HPDE6-E6E7 (cell line): ENCODE results near the gene PSMA6.
"Not testable (repeated sequence)": the region's sequence is repeated elsewhere in the genome, so short reads cannot be mapped to it uniquely, and the experiment has no call there.

ENCODE experiments used
- DNase-seq: peaks from one replicate; pipeline ENCODE4 v3.0.0; 2011; ENCODE audit warnings: missing footprints; ENCODE audit errors: extremely low spot score

Gene PSMA6

DNA sequence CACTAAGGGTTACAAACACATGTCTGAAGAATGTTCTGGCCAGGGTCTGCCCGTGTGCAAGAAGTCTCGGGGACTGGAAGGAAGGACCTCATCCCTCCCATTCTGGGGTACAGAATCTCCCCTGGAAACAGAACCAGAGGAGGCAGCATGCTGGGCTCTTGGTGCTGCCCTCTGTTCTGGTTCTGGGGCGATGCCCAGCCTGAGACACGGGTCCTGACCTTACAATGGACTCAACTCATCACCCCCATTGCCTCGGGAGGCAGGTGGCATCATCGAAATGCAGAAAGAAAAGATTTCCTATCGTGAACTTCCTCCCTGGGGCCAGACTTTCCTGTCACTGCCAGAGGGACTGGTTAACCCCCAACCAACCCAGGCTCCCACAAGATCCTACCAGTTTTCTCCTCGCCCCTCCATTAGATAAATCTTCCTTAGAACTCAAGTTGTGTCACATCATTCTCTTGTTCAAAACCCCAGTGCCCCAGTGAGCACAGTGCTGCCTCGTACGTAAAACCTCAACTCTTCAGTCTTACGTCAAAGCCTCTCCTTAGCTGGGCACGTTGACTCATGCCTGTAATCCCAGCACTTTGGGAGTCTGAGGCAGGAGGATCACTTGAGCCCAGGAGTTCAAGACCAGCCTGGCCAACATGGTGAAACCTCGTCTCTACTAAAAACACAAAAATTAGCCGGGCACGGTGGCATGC is 52.1 kb downstream of the PSMA6 start:
- DNase-seq: no peak

DNA sequence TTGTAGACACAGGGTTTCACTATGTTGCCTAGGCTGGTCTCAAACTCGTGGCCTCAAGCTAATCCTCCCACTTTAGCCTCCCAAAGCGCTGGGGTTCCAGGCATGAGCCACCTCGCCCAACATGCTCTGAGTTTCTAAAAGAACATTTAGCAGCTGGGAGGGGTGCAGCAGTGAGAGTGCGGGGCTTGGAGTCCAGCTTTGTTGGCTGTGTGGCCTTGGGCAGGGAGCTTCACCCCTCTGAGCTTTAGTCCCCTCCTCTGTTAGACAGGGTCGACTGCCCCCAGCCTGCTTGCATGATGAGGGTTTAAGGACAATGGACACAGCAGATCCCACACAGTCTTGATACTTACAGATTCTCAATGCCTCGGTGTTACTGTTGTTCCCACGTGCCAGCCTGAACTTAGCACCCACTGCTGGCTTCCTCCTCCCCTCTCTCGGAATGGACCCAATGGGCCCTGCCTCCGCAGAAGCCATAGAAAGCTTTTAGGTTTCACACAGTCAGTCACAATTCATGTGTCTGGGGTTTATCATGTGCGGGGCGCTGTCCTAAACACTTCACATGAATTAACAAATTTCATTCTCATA is 54.6 kb downstream of the PSMA6 start:
- no peak for DNase-seq

- no peak for DNase-seq
Measured at GRCh38 chr14:35347323-35348043, 55.3 kb downstream of the PSMA6 start.

DNA sequence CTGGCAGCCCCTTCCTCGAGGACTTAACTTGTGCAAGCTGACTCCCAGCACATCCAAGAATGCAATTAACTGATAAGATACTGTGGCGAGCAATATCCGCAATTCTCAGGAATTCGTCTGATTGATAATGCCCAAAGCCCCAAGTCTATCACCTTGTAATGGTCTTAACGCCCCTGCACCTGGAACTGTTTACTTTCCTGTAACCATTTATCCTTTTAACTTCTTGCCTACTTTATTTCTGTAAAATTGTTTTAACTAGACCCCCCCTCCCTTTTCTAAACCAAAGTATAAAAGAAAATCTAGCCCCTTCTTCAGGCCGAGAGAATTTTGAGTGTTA is 55.8 kb downstream of the PSMA6 start:
- not testable (repeated sequence) for DNase-seq

DNA sequence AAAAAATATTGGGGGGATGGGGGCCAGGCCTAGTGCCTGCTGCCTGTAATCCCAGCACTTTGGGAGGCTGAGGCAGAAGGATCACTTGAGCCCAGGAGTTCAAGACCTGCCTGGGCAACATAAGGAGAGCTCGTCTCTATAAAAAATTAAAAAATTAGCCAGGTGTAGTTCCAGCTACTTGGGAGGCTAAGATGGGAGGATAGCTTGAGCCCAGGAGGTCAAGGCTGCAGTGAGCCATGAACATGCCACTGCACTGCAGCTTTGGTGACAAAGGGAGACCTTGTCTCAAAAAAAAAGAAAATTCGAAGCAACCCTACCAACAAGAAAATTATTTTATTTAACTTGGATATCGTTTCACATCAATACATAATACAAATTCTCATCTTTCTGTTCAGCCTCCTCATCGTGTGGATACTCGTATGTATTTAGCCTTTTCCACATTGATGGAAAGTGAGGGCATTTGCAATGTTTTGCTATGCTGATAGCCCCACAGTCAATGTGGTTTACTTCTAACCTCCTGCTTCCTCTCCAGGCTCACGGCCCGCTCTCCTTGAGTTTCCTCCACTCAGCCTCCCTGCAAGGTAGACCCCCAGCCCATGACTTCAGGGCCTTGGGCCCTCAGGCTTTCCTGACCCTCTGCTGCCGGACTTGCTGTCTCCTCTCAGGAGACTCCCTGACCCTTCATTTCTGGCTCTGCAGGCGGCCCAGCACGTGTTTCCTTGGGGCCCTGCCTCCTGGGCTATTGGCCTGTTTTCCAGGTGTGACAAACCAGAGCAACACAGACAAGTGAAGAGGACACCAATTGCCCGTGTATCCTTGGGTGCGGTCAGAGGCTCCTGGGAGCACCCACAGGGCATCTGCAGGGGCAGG is 57.5 kb downstream of the PSMA6 start:
- no peak for DNase-seq

- DNase-seq: no peak
Measured at GRCh38 chr14:35351497-35351896, 59.3 kb downstream of the PSMA6 start.

DNA sequence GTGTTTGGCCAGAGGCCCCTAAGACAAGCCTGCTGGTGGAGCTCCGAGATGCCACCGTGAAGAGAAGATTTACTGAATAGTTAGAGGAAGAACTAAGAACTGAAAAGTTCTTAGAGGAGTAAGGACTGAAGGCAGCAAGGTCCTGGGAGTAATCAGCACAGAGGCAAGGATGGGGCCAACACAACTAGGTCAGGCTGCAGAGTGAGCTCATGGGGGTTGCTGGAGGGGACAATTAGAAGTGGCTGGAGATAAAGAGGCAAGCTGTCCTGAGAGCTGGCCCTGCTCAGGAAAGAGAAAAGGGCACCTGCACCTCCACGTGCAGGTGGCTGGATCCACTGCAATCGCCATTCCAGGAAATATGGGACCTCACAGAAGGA is 59.7 kb downstream of the PSMA6 start:
- no peak for DNase-seq

GRCh38 chr14:35352274-35353233 is 60.4 kb downstream of the PSMA6 start:
- DNase-seq: no peak

DNA sequence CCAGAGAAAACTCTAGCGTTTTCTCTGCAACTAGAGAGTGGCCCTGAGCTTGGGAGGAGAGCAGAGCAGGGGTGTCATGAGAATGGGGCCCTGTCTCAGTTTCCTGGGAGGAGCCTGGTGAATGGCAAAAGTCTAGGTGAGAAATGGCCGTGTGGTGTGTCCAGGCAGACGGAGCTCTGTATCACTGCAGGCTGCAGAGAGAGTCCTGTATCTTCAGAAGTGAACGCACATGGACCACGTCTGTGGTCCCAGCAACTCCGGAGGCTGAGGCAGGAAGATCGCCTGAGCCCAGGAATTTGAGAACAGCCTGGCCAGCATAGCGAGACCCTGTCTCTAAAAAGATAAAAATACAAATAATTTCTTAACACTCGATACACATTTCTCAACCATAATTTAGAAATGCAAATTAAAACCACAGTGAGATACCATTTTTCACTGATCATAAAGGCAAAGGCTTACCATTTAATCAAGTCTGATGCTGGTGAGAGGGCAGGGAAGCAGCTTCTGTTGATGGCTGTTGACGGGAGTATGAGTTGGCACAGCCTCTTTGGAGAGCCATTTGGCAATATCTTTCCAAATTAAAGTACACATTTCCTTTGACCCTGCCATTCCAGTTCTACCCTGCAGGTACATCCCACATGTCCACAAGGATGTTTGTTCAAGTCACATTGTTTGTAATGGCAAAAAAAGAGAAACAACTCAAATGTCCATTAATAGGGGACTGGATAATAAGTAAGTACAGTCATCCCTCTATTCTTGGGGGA is 61.4 kb downstream of the PSMA6 start:
- no peak for DNase-seq

DNA sequence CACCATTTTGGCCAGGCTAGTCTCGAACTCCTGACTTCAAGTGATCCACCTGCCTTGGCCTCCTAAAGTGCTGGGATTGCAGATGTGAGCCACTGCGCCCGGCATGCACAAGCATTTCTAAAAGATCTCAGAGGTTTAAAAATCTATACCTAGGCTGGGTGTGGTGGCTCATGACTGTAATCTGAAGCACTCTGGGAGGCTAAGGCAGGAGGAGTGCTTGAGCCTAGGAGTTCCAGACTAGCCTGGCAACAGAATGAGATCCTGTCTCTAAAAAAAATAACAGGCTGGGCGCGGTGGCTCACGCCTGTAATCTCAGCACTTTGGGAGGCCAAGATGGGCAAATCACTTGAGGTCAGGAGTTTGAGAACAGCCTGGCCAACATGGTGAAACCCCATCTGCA is 63.1 kb downstream of the PSMA6 start:
- DNase-seq: not testable (repeated sequence)

DNA sequence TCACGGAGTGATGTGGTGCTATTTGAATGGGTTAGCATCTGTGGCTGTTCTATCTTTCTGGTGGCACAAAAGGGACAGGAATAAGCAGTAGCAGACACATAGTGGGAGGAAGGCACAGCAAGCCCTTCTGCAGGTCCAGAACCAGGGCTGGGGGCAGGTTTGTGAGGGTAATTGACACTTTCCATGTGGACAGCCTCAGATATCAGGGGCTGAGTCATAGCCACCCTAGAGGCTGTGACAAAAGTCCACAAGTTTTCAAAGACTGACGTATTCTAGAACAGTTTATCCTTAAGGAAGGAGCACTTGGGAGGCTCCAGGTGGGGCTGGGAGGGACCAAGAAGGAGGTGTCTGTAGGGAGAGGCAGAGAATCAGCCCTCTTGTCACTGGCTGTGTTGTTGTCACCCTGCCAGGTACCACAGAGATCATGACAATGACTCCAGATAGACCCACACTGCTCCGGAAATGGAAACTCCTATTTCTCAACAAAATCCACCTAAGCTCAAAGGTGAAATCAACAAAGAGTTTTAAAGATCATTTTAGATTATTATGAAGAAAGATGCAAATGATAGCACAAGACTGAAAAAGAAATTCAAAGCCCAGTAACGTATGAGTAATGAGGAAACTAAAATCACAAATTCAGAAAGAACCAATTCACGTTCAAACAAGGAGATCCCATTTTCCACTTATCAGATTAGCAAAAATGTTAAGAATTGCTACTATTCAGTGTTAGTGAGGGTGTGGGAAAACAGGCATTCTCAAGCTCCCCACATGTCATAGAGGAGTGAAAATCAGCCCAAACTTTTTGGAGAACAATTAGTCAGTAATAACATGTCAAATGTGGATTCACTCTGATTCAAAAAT is 64.0 kb downstream of the PSMA6 start:
- DNase-seq: no peak

DNA sequence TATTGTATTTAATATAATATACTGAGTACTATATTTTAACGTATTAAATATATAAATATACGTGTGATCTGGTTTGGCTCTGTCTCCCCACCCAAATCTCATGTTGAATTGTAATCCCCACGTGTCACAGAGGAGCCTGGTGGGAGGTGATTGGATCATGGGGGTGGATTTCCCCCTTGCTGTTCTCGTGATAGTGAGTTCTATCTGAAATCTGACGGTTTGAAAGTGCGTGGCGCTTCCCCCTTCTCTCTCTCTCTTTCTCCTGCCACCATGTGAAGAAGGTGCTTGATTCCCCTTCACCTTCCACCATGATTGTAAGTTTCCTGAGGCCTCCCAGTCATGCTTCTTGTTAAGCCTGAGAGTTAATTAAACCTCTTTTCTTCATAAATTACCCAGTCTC is 67.5 kb downstream of the PSMA6 start:
- not testable (repeated sequence) for DNase-seq

GRCh38 chr14:35361141-35361480 is 68.9 kb downstream of the PSMA6 start:
- no peak for DNase-seq

DNA sequence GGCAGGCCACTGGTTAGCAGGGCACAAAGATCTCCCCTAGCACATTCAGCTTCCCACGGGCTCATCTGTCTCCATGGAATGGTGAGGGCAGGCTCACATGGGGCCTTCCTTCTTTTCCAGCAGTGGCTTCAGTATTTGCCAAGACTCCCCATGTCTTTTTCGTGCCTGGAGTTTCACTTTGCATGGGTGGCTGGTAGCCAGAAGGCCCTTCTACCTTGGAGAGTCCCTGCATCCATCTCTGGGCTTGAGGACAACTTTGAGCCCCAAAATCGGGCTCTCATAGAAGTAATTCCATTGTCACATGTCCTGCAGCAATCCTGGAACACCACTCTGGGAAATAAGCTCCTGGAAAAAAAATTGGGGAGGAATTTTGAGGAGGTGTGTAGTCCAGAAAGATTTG is 70.3 kb downstream of the PSMA6 start:
- no peak for DNase-seq

- no peak for DNase-seq
Measured at GRCh38 chr14:35362911-35363374, 70.8 kb downstream of the PSMA6 start.

DNA sequence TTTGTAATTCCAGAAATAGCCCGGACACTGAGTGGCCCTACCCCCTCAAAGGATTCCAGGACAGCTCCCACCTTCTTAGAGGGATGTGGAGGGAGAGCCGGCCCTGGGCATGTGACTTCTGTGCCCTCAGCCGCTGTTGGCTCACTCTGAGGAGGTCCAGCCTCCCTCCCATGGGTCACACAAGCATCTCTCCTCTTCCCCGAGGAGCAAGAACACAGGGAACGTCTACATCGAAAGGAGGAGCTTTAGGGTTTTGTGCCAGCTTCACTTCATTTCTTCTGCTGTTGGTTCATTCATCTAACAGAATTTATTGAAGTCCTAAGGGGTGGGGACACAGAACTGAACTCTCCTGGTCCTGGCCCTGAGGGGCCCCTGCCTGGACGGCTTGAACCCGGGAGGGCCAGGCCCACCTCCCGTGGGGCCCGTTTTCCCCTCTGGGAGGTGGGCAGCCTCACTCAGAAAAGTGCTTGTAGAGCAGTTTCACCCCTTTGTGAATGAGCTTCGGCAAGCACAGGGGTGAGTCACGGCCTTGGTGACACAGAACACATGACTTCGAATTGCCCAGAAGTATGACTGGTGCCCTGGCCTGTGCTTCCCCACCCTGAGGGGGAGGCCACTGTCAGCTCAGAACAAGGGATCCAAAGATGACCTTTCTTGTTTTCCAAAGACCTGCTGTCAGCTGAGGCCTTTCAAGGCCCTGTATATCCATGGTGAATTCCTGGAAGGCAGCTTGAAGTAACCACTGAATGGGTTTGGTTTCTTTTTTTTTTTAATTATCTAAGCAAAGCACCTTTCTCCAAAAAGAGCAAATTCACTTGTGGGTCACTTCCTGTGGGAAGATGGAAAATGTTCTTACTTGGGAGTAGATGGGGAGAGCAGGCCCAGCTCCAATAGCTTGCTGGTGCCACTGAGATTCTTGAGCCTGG is 73.2 kb downstream of the PSMA6 start:
- DNase-seq: peak; percentile 76

DNA sequence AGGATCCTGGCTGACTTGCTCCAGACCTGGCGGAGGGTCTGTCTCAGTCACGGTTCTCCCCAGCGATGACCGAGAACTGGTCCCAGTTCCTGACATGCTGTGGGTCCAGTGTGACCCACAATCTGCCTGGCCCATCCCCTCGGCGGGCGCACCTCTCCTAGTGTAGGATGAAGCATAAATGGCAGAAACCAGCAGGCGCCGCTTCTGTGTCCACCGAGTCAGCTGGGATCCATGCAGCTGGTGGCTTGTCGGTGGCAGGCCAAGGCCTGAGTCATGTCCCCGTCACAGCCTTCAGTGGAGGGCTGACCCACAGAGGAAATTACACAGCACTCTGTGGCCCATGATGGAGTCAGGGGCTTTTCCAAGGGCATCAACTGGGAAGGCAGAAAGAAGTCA is 73.9 kb downstream of the PSMA6 start:
- DNase-seq: no peak

GRCh38 chr14:35366521-35366976 is 74.4 kb downstream of the PSMA6 start:
- DNase-seq: no peak
